Lung (tissue), 12 donors: ENCODE data around the gene DOCK4. TPM values are rescaled to one million over a fixed set of nuclear protein-coding genes. Genes with fewer than 3 reads are reported as not detected.

ENCODE experiments used
- ATAC-seq: fragments of 200-7000 bp; cut with Tn5 transposase; one replicate; pipeline ENCODE4 v1.9.1; 2020; ENCODE audit warnings: moderate number of reproducible peaks; ENCODE audit not compliant: insufficient read depth, low FRiP score
- DNase-seq, 3 donors: peaks; one replicate each; pipeline ENCODE4 v3.0.0-alpha.2; 2013 to 2017
- H3K27ac ChIP-seq, 2 donors: one replicate each; pipeline ENCODE4 v1.5.1; 2013; ENCODE audit warnings: mild to moderate bottlenecking in 2 of 2, moderate library complexity in 2 of 2, control low read depth in 1 of 2, inconsistent platforms in 1 of 2, low read depth in 1 of 2, low read length in 1 of 2
- H3K27me3 ChIP-seq, 3 donors: one replicate each; pipeline ENCODE4 v1.5.1; 2013; ENCODE audit warnings: low read length in 2 of 3; ENCODE audit not compliant: control insufficient read depth in 3 of 3, insufficient read depth in 3 of 3
- H3K36me3 ChIP-seq, 4 donors: one replicate each; pipeline ENCODE4 v1.5.1; 2013; ENCODE audit warnings: low read length in 4 of 4, mild to moderate bottlenecking in 1 of 4, moderate library complexity in 1 of 4; ENCODE audit not compliant: control insufficient read depth in 4 of 4, insufficient read depth in 4 of 4
- H3K4me1 ChIP-seq, 5 donors: one replicate each; pipeline ENCODE4 v1.5.1; 2013; ENCODE audit warnings: low read length in 5 of 5, mild to moderate bottlenecking in 2 of 5, moderate library complexity in 1 of 5; ENCODE audit not compliant: control insufficient read depth in 5 of 5, insufficient read depth in 5 of 5
- H3K4me3 ChIP-seq: one replicate; pipeline ENCODE4 v1.5.1; 2013; ENCODE audit warnings: mild to moderate bottlenecking, control low read depth, moderate library complexity
- H3K9ac ChIP-seq, 2 donors: one replicate each; pipeline ENCODE4 v1.5.1; 2013; ENCODE audit warnings: low read length in 2 of 2, control low read depth in 1 of 2; ENCODE audit not compliant: insufficient read depth in 1 of 2
- H3K9me3 ChIP-seq, 4 donors: one replicate each; pipeline ENCODE4 v1.5.1; 2013; ENCODE audit warnings: low read length in 3 of 4, mild to moderate bottlenecking in 1 of 4, moderate library complexity in 1 of 4; ENCODE audit not compliant: control insufficient read depth in 4 of 4, insufficient read depth in 3 of 4
- CTCF ChIP-seq: IDR thresholded peaks from 2 replicates; pipeline ENCODE4 v1.5.1; 2012; ENCODE audit warnings: mild to moderate bottlenecking; ENCODE audit errors: control extremely low read depth, extremely low read depth
- WGBS, 2 donors: extraction: QIAGEN DNeasy Blood & Tissue Kit; methylation state at CpG; one replicate each; pipeline ENCODE4 v1.1.7; 2013; 5-methylcytosine and 5-hydroxymethylcytosine counted together
- polyA plus RNA-seq, 2 donors: library from polyadenylated mRNA; stranded (reverse); fragments of 200-250 nt; gene quantifications; one replicate each; pipeline ENCODE4 v1.2.1, GENCODE V29; 2013
- total RNA-seq, 2 donors: library from RNA; depleted of rRNA in 1 of 2; stranded (reverse); fragments of >200 nt in 1 of 2; gene quantifications; one replicate each; pipeline ENCODE4 v1.2.1, GENCODE V29; 2014 to 2021
- donor health status: control.
- donor health status: control.
- donor health status: Bipolar disorder and iron deficiency.
- donor health status: healthy.
- donor health status: DM: yes; HTN: yes; CAD: no.

Gene DOCK4
- total and polyA plus RNA-seq, 4 donors = 18.7 to 163 (median 40.3) TPM

- no peak overlapping the region for H3K4me3 ChIP-seq
- no peak for DNase-seq
- no peaks in the 10 kb centered on the region for H3K4me1 ChIP-seq
- no peak for ATAC-seq
- 79 to 90% methylated on average over 5 of the region's 5 CpGs for WGBS, 2 donors
- H3K9ac ChIP-seq = no peak overlapping the region
- TF ChIP-seq CTCF = no peak
- no peaks in the 10 kb centered on the region for H3K27me3 ChIP-seq
- H3K36me3 ChIP-seq = peaks cover 5 to 14% (median 10%) of the 10 kb centered on the region in 4 donors
- no peak overlapping the region for H3K27ac ChIP-seq
- H3K9me3 ChIP-seq = no peaks in the 10 kb centered on the region
Measured at GRCh38 chr7:111832174-111832573, 374.0 kb downstream of the DOCK4 start.

- Histone ChIP-seq H3K36me3 (peaks cover 7 to 16% (median 12%) of the 10 kb centered on the region in 4 donors), H3K4me1 (peaks cover 0 to 4% (median 0%) of the 10 kb centered on the region in 5 donors), H3K27me3 (no peaks in the 10 kb centered on the region), H3K9ac (no peak overlapping the region), H3K9me3 (no peaks in the 10 kb centered on the region), H3K27ac (no peak overlapping the region), H3K4me3 (no peak overlapping the region)
- ATAC-seq (no peak), DNase-seq (no peak)
- TF ChIP-seq CTCF = no peak
- 96% methylated on average over 2 of the region's 2 CpGs for WGBS, 2 donors
Measured at GRCh38 chr7:111829221-111829620, 377.0 kb downstream of the DOCK4 start.

DNA sequence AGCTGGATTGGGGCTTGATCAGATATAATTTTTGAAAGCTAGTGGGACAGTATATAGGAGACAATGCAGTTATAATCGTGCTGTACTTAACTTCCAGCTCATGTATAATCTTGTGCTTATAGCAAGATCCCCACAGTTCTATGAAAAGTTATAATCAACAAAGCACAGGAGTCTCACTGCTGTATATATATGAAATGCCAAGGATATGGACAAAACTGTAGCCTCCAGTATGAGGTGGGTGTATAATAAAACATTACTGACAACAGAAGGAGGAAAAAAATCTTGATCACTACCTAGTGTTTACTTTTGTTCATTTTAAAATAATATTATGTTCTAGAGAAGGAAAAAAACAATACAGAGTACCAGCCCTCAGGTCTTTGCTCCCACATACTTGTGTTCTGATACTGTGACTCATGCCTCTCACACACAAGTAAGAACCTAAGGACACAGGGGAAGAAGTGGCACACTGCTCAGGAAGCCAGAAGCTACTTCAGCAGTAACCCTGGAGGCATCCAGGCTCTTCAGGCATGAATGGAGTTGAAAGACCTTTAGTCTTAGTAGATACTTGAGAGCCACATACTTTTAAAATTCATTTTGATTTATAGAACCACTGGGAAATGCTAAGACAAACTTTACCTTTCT, 378.2 kb downstream of the DOCK4 start:
- ATAC-seq (peak; percentile 71), DNase-seq (peak in 1 of 3 donors; percentile 48)
- Histone ChIP-seq H3K27ac (no peak overlapping the region), H3K27me3 (no peaks in the 10 kb centered on the region), H3K36me3 (peaks cover 6 to 16% (median 9%) of the 10 kb centered on the region in 4 donors), H3K4me1 (peaks cover 0 to 8% (median 0%) of the 10 kb centered on the region in 5 donors), H3K9me3 (no peaks in the 10 kb centered on the region), H3K9ac (no peak overlapping the region), H3K4me3 (no peak overlapping the region)
- WGBS, 2 donors = 67 to 96% methylated on average over 1 of the region's 1 CpG
- no peak for TF ChIP-seq CTCF

DNA sequence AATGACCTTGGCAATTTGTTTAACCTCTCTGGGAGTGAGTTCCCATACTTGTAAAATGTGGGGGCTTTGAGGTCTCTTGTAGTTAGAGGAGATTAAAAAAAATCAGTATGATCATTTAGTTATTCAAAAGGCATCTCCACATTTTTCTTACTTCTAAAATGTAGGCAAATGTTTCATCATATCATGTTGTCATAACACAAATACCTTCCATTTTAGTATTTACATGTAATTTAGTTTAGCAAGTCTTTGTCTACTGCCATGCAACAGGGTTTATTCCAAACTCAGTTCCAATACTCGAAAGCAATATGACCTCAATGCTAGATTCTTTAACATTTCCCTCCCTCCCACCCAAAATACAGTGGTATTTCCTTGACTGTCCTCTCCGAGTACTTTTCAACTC, 381.2 kb downstream of the DOCK4 start:
- 91 to 93% methylated on average over 2 of the region's 2 CpGs for WGBS, 2 donors
- ATAC-seq (no peak), DNase-seq (no peak)
- TF ChIP-seq CTCF = no peak
- Histone ChIP-seq H3K4me1 (peaks cover 0 to 8% (median 0%) of the 10 kb centered on the region in 5 donors), H3K27me3 (no peaks in the 10 kb centered on the region), H3K27ac (no peak overlapping the region), H3K9ac (no peak overlapping the region), H3K36me3 (peaks cover 6 to 27% (median 13%) of the 10 kb centered on the region in 4 donors), H3K4me3 (no peak overlapping the region), H3K9me3 (no peaks in the 10 kb centered on the region)
